Measurements from ENCODE around the gene RTN4R.

The RTN4R gene

DNA sequence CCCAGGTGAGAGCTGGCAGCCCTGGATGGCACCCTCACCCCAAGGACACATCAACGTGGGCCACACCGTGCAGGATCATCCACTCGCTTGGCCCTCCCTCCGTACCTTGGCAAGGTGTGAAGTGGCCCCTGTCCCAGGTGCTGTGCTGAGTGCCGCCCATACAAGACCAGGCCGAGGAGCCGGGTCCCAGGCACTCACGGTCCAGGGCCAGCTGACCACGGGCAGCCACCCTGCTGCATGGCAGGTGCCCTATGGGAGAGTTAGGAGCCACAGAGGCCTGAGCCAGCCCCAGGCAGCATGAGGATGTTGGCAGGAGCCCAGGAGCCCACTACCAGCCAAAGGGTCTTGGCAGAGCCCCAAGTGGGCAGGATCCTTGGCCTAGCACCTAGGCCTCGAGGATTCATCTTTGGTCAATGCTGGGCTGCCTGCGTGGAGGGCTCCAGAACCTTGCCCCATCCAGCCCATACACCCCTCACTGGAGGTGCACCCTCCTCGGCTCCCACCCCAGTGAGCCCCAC is 19.6 kb downstream of the RTN4R start:
- TF ChIP-seq, protein P1, sequence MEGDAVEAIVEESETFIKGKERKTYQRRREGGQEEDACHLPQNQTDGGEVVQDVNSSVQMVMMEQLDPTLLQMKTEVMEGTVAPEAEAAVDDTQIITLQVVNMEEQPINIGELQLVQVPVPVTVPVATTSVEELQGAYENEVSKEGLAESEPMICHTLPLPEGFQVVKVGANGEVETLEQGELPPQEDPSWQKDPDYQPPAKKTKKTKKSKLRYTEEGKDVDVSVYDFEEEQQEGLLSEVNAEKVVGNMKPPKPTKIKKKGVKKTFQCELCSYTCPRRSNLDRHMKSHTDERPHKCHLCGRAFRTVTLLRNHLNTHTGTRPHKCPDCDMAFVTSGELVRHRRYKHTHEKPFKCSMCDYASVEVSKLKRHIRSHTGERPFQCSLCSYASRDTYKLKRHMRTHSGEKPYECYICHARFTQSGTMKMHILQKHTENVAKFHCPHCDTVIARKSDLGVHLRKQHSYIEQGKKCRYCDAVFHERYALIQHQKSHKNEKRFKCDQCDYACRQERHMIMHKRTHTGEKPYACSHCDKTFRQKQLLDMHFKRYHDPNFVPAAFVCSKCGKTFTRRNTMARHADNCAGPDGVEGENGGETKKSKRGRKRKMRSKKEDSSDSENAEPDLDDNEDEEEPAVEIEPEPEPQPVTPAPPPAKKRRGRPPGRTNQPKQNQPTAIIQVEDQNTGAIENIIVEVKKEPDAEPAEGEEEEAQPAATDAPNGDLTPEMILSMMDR (IDR thresholded peaks at IDR 0.05; ENCODE audit: insufficient read depth, low read depth, low read length, missing control alignments) = no peak
- H3K4me3 ChIP-seq (ENCODE audit: low read length) = no peak overlapping the region
- no peak for DNase-seq (ENCODE audit: low read depth)

DNA sequence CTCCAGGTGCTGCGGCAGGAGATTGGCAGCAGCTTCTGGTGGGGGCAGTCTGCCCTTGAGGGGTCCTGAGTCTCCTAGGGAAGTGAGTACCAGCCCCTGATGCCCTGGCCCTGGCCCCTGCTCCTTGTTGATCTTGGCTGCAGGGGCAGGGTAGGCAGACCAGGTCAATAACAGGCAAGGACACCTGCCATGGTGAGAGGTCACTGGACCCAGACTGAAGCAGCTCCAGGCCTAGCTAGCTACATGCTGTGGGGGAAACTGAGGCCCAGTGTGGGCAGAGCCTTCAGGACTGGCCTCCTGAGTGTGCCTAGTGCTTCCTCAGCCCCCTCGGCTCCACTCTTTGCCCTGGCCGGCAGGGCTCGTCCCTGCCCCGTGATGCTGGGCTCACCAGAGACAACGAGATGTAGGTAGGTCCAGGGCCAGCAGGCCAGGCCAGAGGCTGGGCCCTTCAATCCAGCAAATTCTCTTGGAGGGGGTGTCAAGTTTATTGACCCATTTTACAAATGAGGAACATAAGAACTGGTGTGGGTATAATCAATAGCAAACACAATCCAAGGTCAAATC is 20.4 kb downstream of the RTN4R start:
- TF ChIP-seq, protein P1 (IDR thresholded peaks at IDR 0.05; ENCODE audit: insufficient read depth, low read depth, low read length, missing control alignments) = no peak
- H3K4me3 ChIP-seq (ENCODE audit: low read length) = no peak overlapping the region
- no peak for DNase-seq (ENCODE audit: low read depth)

DNA sequence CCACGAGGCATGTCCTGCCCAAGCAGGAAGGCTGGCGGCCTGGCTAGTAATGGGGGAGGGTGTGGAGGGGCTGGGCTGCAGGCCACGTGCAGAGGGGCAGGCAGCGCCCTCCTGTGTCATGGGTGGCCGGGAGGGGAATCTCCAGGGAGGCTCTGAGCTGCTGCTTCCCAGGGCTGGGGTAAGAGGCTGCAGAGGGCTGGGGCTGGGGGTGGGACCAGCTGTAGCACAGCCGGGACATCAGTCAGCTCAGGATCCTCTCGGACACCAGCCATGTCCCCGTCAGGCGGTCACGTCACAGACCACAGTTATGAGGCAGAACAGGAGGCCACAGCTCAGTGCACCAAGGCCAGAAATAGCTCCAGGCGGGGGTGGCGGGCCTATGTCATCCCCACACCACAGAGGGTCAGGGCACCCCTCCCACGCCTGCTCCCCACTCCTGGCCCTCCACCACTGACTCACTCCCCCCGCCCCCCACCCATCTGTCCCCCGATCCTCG is 21.1 kb downstream of the RTN4R start:
- no peak for DNase-seq (ENCODE audit: low read depth)
- no peak overlapping the region for H3K4me3 ChIP-seq (ENCODE audit: low read length)
- TF ChIP-seq, protein P1 (IDR thresholded peaks at IDR 0.05; ENCODE audit: insufficient read depth, low read depth, low read length, missing control alignments) = no peak

DNA sequence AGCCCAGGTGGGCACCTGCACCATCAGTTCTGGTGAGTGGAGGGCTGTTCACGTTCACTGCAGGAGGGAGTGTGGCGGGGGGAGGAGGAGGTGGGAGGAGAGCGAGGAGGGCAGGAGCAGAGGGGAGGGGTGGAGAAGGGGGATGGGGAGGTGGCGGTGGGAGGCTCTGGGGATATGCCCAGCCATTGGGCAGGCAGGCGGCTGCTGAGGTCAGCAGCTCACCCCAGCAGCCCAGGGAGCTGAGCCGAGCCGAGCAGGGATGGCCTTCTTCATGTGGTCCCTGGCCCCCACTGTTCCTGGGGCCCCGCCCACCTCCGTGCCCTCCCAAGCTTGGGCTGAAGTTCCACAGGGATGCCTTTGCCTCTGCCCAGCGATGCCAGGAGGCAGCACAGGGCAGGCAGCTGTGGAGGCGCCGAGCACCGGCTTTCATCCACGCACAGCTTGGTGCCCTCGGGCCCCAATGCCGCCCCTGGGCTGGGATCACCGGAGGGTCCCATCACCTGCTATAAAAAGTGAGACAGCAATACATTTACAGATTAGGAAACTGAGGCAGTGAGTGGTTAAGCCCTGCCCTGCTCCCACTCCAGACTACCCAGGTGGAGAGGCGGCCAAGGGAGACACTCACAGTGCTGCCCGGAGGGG is 21.6 kb downstream of the RTN4R start:
- no peak overlapping the region for H3K4me3 ChIP-seq (ENCODE audit: low read length)
- no peak for DNase-seq (ENCODE audit: low read depth)
- TF ChIP-seq, protein P1 (IDR thresholded peaks at IDR 0.05; ENCODE audit: insufficient read depth, low read depth, low read length, missing control alignments) = no peak

DNA sequence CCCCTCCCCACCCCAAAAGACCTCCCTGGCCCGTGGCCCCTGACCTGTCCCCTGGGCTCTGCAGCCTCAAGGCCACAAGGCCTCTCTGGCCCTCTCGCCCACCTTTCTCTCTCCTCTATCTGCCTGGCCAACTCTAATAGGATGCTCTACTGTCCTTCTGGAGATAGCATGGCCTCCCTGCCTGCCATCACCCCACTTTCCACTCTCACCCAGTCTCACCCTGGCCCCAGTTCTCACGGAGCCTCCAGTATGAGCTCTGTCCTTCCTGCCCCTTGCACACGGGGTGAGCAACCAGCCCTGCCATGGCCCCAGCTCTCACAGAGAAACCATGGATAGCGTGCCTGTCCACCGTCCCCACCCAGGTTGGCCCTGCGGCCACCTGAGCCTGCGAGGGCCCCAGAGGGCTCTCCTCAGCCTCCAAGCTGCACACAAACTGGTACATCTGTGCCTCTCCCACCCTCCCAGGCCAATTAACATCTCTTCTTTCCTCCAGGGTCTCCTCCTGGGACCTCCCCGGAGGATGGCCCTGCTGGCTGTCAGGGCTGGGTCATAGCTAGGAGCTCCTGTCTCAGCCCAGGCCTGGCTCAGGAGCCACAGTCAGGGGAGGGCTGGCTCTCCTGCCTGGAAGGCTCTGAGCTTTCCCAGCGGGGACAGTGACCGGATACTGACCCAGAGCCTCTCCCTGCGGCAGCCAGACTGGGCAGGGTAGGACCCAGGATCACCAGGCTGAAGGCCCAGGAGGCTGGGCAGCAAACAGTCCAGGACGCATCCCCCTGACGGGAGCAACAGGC is 22.3 kb downstream of the RTN4R start:
- TF ChIP-seq, protein P1 (IDR thresholded peaks at IDR 0.05; ENCODE audit: insufficient read depth, low read depth, low read length, missing control alignments) = no peak
- H3K4me3 ChIP-seq (ENCODE audit: low read length) = no peak overlapping the region
- no peak for DNase-seq (ENCODE audit: low read depth)

DNA sequence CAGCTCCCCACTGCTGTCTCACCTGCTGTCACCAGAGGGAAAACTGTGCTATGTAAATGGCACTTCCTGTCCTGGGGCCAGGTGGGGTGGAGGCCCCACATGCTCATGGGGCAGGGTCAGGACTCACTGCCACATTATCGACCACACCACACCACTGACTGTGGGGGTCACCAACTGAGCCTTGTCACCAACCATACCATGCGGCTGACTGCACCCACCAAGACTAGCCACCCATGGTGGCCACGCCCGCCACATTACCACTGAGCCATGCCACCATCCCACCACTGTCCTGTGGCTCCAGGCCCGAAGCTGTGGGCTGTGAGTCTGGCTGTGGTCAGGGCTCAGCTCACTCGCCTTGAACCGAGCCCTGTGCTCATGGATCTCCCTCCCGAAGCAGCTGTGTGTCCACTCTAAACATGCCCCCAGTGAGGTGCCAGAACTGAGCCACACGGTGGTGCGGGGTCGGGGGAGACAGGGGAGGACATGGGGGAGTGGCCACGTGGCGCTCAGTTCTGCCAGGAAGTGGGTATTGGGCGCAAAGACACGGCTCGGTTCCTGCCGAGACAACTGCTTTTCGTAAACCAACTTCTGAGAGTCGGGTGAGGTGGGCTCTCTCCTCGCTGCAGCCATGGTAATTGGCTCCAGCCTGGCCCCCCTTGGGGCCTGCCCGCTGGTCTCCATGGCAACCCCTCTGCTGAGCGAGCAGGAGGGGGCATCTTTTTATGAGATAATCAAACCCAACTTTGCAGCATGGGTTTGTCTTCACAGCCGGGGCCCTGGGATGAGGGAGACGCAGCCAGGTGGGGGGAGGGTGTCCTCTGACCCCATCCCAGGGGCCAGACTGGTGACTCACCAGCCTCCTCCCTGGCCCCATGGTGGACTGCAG is 23.2 kb downstream of the RTN4R start:
- TF ChIP-seq, protein P1 (IDR thresholded peaks at IDR 0.05; ENCODE audit: insufficient read depth, low read depth, low read length, missing control alignments) = no peak
- DNase-seq (ENCODE audit: low read depth) = no peak
- no peak overlapping the region for H3K4me3 ChIP-seq (ENCODE audit: low read length)
